ENCODE data around the gene THOC3.
"Not testable (repeated sequence)": the region's sequence is repeated elsewhere in the genome, so short reads cannot be mapped to it uniquely, and the experiment has no call there.

The THOC3 gene

GRCh38 chr5:175943253-175943652 lies 24.9 kb downstream of the THOC3 start:
- not testable (repeated sequence) for H3K27me3 ChIP-seq (ENCODE audit: control insufficient read depth, insufficient read depth, low read length); H3K27ac ChIP-seq (ENCODE audit: low read length); DNase-seq (ENCODE audit: low read depth, low spot score); H3K4me1 ChIP-seq (ENCODE audit: control insufficient read depth, insufficient read depth, low read length); H3K4me3 ChIP-seq (ENCODE audit: low read length); H3K9me3 ChIP-seq (ENCODE audit: control insufficient read depth, insufficient read depth, low read length); H3K36me3 ChIP-seq (ENCODE audit: control insufficient read depth, insufficient read depth, low read length)
- no CpG with 5 or more reads among the region's 7 CpGs for WGBS (ENCODE audit: insufficient coverage, insufficient read length)

- H3K27ac ChIP-seq (ENCODE audit: low read length); H3K27me3 ChIP-seq (ENCODE audit: control insufficient read depth, insufficient read depth, low read length); H3K9me3 ChIP-seq (ENCODE audit: control insufficient read depth, insufficient read depth, low read length); DNase-seq (ENCODE audit: low read depth, low spot score); H3K4me3 ChIP-seq (ENCODE audit: low read length); H3K36me3 ChIP-seq (ENCODE audit: control insufficient read depth, insufficient read depth, low read length); H3K4me1 ChIP-seq (ENCODE audit: control insufficient read depth, insufficient read depth, low read length): not testable (repeated sequence)
- WGBS (ENCODE audit: insufficient coverage, insufficient read length): no CpG with 5 or more reads among the region's 2 CpGs
Observed at GRCh38 chr5:175940632-175941031, 27.5 kb downstream of the THOC3 start.

- not testable (repeated sequence) for H3K9me3 ChIP-seq (ENCODE audit: control insufficient read depth, insufficient read depth, low read length); DNase-seq (ENCODE audit: low read depth, low spot score); H3K4me3 ChIP-seq (ENCODE audit: low read length); H3K27me3 ChIP-seq (ENCODE audit: control insufficient read depth, insufficient read depth, low read length); H3K27ac ChIP-seq (ENCODE audit: low read length); H3K4me1 ChIP-seq (ENCODE audit: control insufficient read depth, insufficient read depth, low read length); H3K36me3 ChIP-seq (ENCODE audit: control insufficient read depth, insufficient read depth, low read length)
- no CpG with 5 or more reads among the region's 1 CpG for WGBS (ENCODE audit: insufficient coverage, insufficient read length)
Observed at GRCh38 chr5:175938489-175938888, 29.6 kb downstream of the THOC3 start.

- not testable (repeated sequence) for DNase-seq (ENCODE audit: low read depth, low spot score)
- WGBS (ENCODE audit: insufficient coverage, insufficient read length): no CpG with 5 or more reads among the region's 1 CpG
Observed at GRCh38 chr5:175928752-175929151, 39.4 kb downstream of the THOC3 start.

GRCh38 chr5:175925106-175925505 lies 43.0 kb downstream of the THOC3 start:
- DNase-seq (ENCODE audit: low read depth, low spot score); H3K27me3 ChIP-seq (ENCODE audit: control insufficient read depth, insufficient read depth, low read length); H3K9me3 ChIP-seq (ENCODE audit: control insufficient read depth, insufficient read depth, low read length); H3K27ac ChIP-seq (ENCODE audit: low read length); H3K36me3 ChIP-seq (ENCODE audit: control insufficient read depth, insufficient read depth, low read length); H3K4me3 ChIP-seq (ENCODE audit: low read length); H3K4me1 ChIP-seq (ENCODE audit: control insufficient read depth, insufficient read depth, low read length): not testable (repeated sequence)
- no CpG with 5 or more reads among the region's 4 CpGs for WGBS (ENCODE audit: insufficient coverage, insufficient read length)

More at GRCh38 chr5:175928752-175929151, 39.4 kb downstream of the THOC3 start:
- H3K36me3 ChIP-seq (ENCODE audit: control insufficient read depth, insufficient read depth, low read length); H3K27ac ChIP-seq (ENCODE audit: low read length); H3K4me3 ChIP-seq (ENCODE audit: low read length); H3K27me3 ChIP-seq (ENCODE audit: control insufficient read depth, insufficient read depth, low read length); H3K9me3 ChIP-seq (ENCODE audit: control insufficient read depth, insufficient read depth, low read length); H3K4me1 ChIP-seq (ENCODE audit: control insufficient read depth, insufficient read depth, low read length): not testable (repeated sequence)

GRCh38 chr5:175922192-175922885 lies 45.8 kb downstream of the THOC3 start:
- DNase-seq (ENCODE audit: low read depth, low spot score): no peak
- H3K4me1 ChIP-seq (ENCODE audit: control insufficient read depth, insufficient read depth, low read length): no peaks in the 10 kb centered on the region
- no peak overlapping the region for H3K4me3 ChIP-seq (ENCODE audit: low read length)
- no CpG with 5 or more reads among the region's 3 CpGs for WGBS (ENCODE audit: insufficient coverage, insufficient read length)
- H3K27me3 ChIP-seq (ENCODE audit: control insufficient read depth, insufficient read depth, low read length): no peaks in the 10 kb centered on the region
- H3K27ac ChIP-seq (ENCODE audit: low read length): no peak overlapping the region
- H3K9me3 ChIP-seq (ENCODE audit: control insufficient read depth, insufficient read depth, low read length): no peaks in the 10 kb centered on the region
- H3K36me3 ChIP-seq (ENCODE audit: control insufficient read depth, insufficient read depth, low read length): no peaks in the 10 kb centered on the region

GRCh38 chr5:175921061-175921730 lies 46.9 kb downstream of the THOC3 start:
- no peaks in the 10 kb centered on the region for H3K4me1 ChIP-seq (ENCODE audit: control insufficient read depth, insufficient read depth, low read length)
- no peak overlapping the region for H3K27ac ChIP-seq (ENCODE audit: low read length)
- H3K9me3 ChIP-seq (ENCODE audit: control insufficient read depth, insufficient read depth, low read length): no peaks in the 10 kb centered on the region
- no peak for DNase-seq (ENCODE audit: low read depth, low spot score)
- no peak overlapping the region for H3K4me3 ChIP-seq (ENCODE audit: low read length)
- WGBS (ENCODE audit: insufficient coverage, insufficient read length): no CpG with 5 or more reads among the region's 9 CpGs
- H3K27me3 ChIP-seq (ENCODE audit: control insufficient read depth, insufficient read depth, low read length): no peaks in the 10 kb centered on the region
- no peaks in the 10 kb centered on the region for H3K36me3 ChIP-seq (ENCODE audit: control insufficient read depth, insufficient read depth, low read length)

GRCh38 chr5:175920231-175920811 lies 47.8 kb downstream of the THOC3 start:
- no peak for DNase-seq (ENCODE audit: low read depth, low spot score)
- Histone ChIP-seq H3K9me3 (ENCODE audit: control insufficient read depth, insufficient read depth, low read length) (no peaks in the 10 kb centered on the region), H3K4me3 (ENCODE audit: low read length) (no peak overlapping the region), H3K27me3 (ENCODE audit: control insufficient read depth, insufficient read depth, low read length) (no peaks in the 10 kb centered on the region), H3K4me1 (ENCODE audit: control insufficient read depth, insufficient read depth, low read length) (no peaks in the 10 kb centered on the region), H3K27ac (ENCODE audit: low read length) (no peak overlapping the region), H3K36me3 (ENCODE audit: control insufficient read depth, insufficient read depth, low read length) (no peaks in the 10 kb centered on the region)
- no CpG with 5 or more reads among the region's 9 CpGs for WGBS (ENCODE audit: insufficient coverage, insufficient read length)

GRCh38 chr5:175915066-175916037 lies 52.8 kb downstream of the THOC3 start:
- H3K36me3 ChIP-seq (ENCODE audit: control insufficient read depth, insufficient read depth, low read length); H3K4me3 ChIP-seq (ENCODE audit: low read length); H3K27ac ChIP-seq (ENCODE audit: low read length); H3K27me3 ChIP-seq (ENCODE audit: control insufficient read depth, insufficient read depth, low read length); DNase-seq (ENCODE audit: low read depth, low spot score); H3K9me3 ChIP-seq (ENCODE audit: control insufficient read depth, insufficient read depth, low read length); H3K4me1 ChIP-seq (ENCODE audit: control insufficient read depth, insufficient read depth, low read length): not testable (repeated sequence)
- no CpG with 5 or more reads among the region's 7 CpGs for WGBS (ENCODE audit: insufficient coverage, insufficient read length)
